Panc1 (cell line): ENCODE results near the gene AP4B1. TPM values are rescaled to one million over a fixed set of nuclear protein-coding genes. Genes with fewer than 3 reads are reported as not detected.

Experiments used
- ATAC-seq: fragments of 200-7000 bp; cut with Tn5 transposase; 2 replicates; pipeline ENCODE4 v1.9.1; 2020; ENCODE audit warnings: mild to moderate bottlenecking, moderate library complexity
- BruUV-seq: library from RNA; stranded (reverse); fragments of 400-500 nt; replicated peaks from 2 replicates; lab custom pipeline; 2021; lab: Mats Ljungman, UMichigan
- CTCF ChIA-PET: fragments of 300-600 bp; sonication (Branson Sonifier 250); formaldehyde crosslinking; loops from one replicate; lab custom pipeline; 2022; ENCODE audit warnings: antibody characterized with exemption; lab: Charles Lee
- POLR2A ChIA-PET: fragments of 300-600 bp; sonication (Branson Sonifier 250); formaldehyde crosslinking; loops from one replicate; lab custom pipeline; 2022; ENCODE audit warnings: antibody characterized with exemption; lab: Charles Lee
- DNase-seq: peaks from one replicate; pipeline ENCODE4 v3.0.0-alpha.2; 2010; ENCODE audit warnings: low read depth, low spot score
- H3K27ac ChIP-seq: 2 replicates; pipeline ENCODE4 v1.5.1; 2011; ENCODE audit warnings: mild to moderate bottlenecking, low read length, inconsistent platforms
- H3K27me3 ChIP-seq: fragments of 200-500 bp; sonication (Bioruptor generic); 2 replicates; pipeline ENCODE4 v1.6.0; 2014; ENCODE audit warnings: low read length, inconsistent platforms; ENCODE audit not compliant: control insufficient read depth, insufficient read depth
- H3K36me3 ChIP-seq: fragments of 200-500 bp; sonication (Bioruptor generic); 2 replicates; pipeline ENCODE4 v1.5.1; 2014; ENCODE audit warnings: inconsistent platforms, mild to moderate bottlenecking, low read length, moderate library complexity; ENCODE audit not compliant: control insufficient read depth, insufficient read depth
- H3K4me1 ChIP-seq: 2 replicates; pipeline ENCODE4 v1.5.1; 2011; ENCODE audit warnings: inconsistent platforms, mild to moderate bottlenecking, low read length, moderate library complexity; ENCODE audit not compliant: control insufficient read depth, insufficient read depth
- H3K4me3 ChIP-seq, 2 experiments: 2 replicates each; pipeline ENCODE4 v1.5.1; 2011 to 2012; ENCODE audit warnings: low read depth in 2 of 2, low read length in 2 of 2, mild to moderate bottlenecking in 2 of 2, inconsistent platforms in 1 of 2, moderate library complexity in 1 of 2
- H3K9me3 ChIP-seq: fragments of 200-500 bp; sonication (Bioruptor generic); 2 replicates; pipeline ENCODE4 v1.5.1; 2014; ENCODE audit warnings: low read depth, mild to moderate bottlenecking, inconsistent platforms, low read length, moderate library complexity; ENCODE audit not compliant: control insufficient read depth, insufficient read depth
- CTCF ChIP-seq: fragments of 450-650 bp; IDR thresholded peaks from 2 replicates; pipeline ENCODE4 v1.5.1; 2017; ENCODE audit warnings: mild to moderate bottlenecking
- POLR2AphosphoS5 ChIP-seq: IDR thresholded peaks from 2 replicates; pipeline ENCODE4 v1.6.1; 2012; ENCODE audit warnings: mild to moderate bottlenecking, low read depth, low read length, moderate library complexity
- REST ChIP-seq, 2 experiments: IDR thresholded peaks; 2 replicates each; pipeline ENCODE4 v1.6.1; 2011 to 2012; ENCODE audit warnings: low read depth in 2 of 2, control low read depth in 1 of 2, low read length in 1 of 2, mild to moderate bottlenecking in 1 of 2, moderate library complexity in 1 of 2; ENCODE audit not compliant: insufficient read depth in 1 of 2
- SIN3A ChIP-seq: IDR thresholded peaks from 2 replicates; pipeline ENCODE4 v1.6.1; 2012; ENCODE audit warnings: low read depth, mild to moderate bottlenecking, low read length, moderate library complexity, borderline replicate concordance; ENCODE audit not compliant: insufficient read depth
- TCF7L2 ChIP-seq: IDR thresholded peaks from 2 replicates; pipeline ENCODE4 v1.6.1; 2011; ENCODE audit warnings: mild to moderate bottlenecking, low read depth, low read length, inconsistent platforms
- in situ Hi-C: cut with HindIII; loops from 2 replicates; pipeline ENCODE4 v1.10.0; 2016; ENCODE audit warnings: low sequenced_read_pairs, low pct_unique_long_range_greater_than_20kb
- intact Hi-C: fragments of 100-400 bp; cut with micrococcal nuclease; formaldehyde crosslinking; loops from one replicate; pipeline ENCODE4 v1.10.0; 2022; ENCODE audit not compliant: unreplicated experiment
- total RNA-seq: library from RNA; stranded (reverse); gene quantifications from one replicate; pipeline ENCODE4 v1.2.1, GENCODE V29; 2021; ENCODE audit not compliant: unreplicated experiment

AP4B1 gene
- total RNA-seq, 1 experiment from 2014 or later: 14.2 TPM

GRCh38 chr1:113916974-113917373 lies 12.4 kb upstream of the AP4B1 start:
- intact Hi-C loops (no loop called here), in situ Hi-C loops (no loop called here)
- no peak for TF ChIP-seq REST (IDR thresholded peaks at IDR 0.05; ENCODE audit: insufficient read depth in 1 of 2, low read depth in 2 of 2, low read length in 1 of 2)
- Histone ChIP-seq H3K9me3 (no peaks in the 10 kb centered on the region), H3K27me3 (no peaks in the 10 kb centered on the region), H3K4me3 (no peak overlapping the region), H3K27ac (no peak overlapping the region), H3K4me1 (no peaks in the 10 kb centered on the region), H3K36me3 (no peaks in the 10 kb centered on the region)
- DNase-seq: no peak
- ATAC-seq: no peak
- ChIA-PET CTCF (no interaction called here), POLR2A (interaction anchor here (0.6 kb wide), 1 partner anchor 131 kb away, joined by 4 read pairs; no protein-coding TSS in a partner anchor)
- no TSS peak for BruUV-seq

- in situ Hi-C loops (no loop called here), intact Hi-C loops (no loop called here)
- TF ChIP-seq POLR2AphosphoS5 (no peak), REST (IDR thresholded peaks at IDR 0.05; ENCODE audit: insufficient read depth in 1 of 2, low read depth in 2 of 2, low read length in 1 of 2) (no peak), SIN3A (no peak), CTCF (no peak), TCF7L2 (no peak)
- Histone ChIP-seq H3K4me3 (no peak overlapping the region), H3K4me1 (no peaks in the 10 kb centered on the region), H3K27me3 (no peaks in the 10 kb centered on the region), H3K36me3 (no peaks in the 10 kb centered on the region), H3K27ac (no peak overlapping the region), H3K9me3 (no peaks in the 10 kb centered on the region)
- no TSS peak for BruUV-seq
- CTCF ChIA-PET: no interaction called here
- DNase-seq (no peak), ATAC-seq (no peak)
- POLR2A ChIA-PET: no interaction called here
These were observed 9.5 kb upstream of the AP4B1 start for GRCh38 chr1:113913887-113914664.
